NCI-H1694 (cell line): ENCODE measurements around the gene LIPA.
"Not testable (repeated sequence)": the region's sequence is repeated elsewhere in the genome, so short reads cannot be mapped to it uniquely, and the experiment has no call there.

ENCODE experiments used
- DNase-seq: peaks from one replicate; lab custom pipeline; 2025; lab: John Stamatoyannopoulos, UW

Gene LIPA

GRCh38 chr10:89207801-89208551 lies 43.6 kb downstream of the LIPA start:
- DNase-seq: no peak

GRCh38 chr10:89207181-89207800 lies 44.3 kb downstream of the LIPA start, which contains the start of gene CH25H:
Gene CH25H, minus strand, starts transcription at chr10:89207317. Its CDS starts 25 bp downstream, at chr10:89207292.
- DNase-seq: peak; percentile 32

GRCh38 chr10:89206402-89207180 lies 45.0 kb downstream of the LIPA start:
- DNase-seq: peak; percentile 22

- no peak for DNase-seq
Measured at GRCh38 chr10:89204621-89205185, 46.9 kb downstream of the LIPA start.

GRCh38 chr10:89203237-89203636 lies 48.3 kb downstream of the LIPA start:
- DNase-seq: no peak

GRCh38 chr10:89202033-89202425 lies 49.5 kb downstream of the LIPA start:
- no peak for DNase-seq

GRCh38 chr10:89201345-89202032 lies 50.1 kb downstream of the LIPA start:
- DNase-seq: no peak

GRCh38 chr10:89197473-89197872 lies 54.1 kb downstream of the LIPA start:
- DNase-seq: no peak

GRCh38 chr10:89191301-89191700 lies 60.3 kb downstream of the LIPA start:
- DNase-seq: not testable (repeated sequence)

GRCh38 chr10:89189211-89189734 lies 62.3 kb downstream of the LIPA start:
- DNase-seq: no peak

- no peak for DNase-seq
Measured at GRCh38 chr10:89185658-89186057, 65.9 kb downstream of the LIPA start.

- no peak for DNase-seq
Measured at GRCh38 chr10:89184638-89185037, 66.9 kb downstream of the LIPA start.

GRCh38 chr10:89183571-89183970 lies 68.0 kb downstream of the LIPA start:
- no peak for DNase-seq

- no peak for DNase-seq
Measured at GRCh38 chr10:89182894-89183293, 68.7 kb downstream of the LIPA start.

- DNase-seq: no peak
Measured at GRCh38 chr10:89175816-89176215, 75.8 kb downstream of the LIPA start.

- no peak for DNase-seq
Measured at GRCh38 chr10:89173075-89173474, 78.5 kb downstream of the LIPA start.

GRCh38 chr10:89171996-89172395 lies 79.6 kb downstream of the LIPA start:
- DNase-seq: no peak

GRCh38 chr10:89171263-89171872 lies 80.2 kb downstream of the LIPA start:
- DNase-seq: no peak

GRCh38 chr10:89168354-89168900 lies 83.1 kb downstream of the LIPA start:
- DNase-seq: not testable (repeated sequence)

GRCh38 chr10:89167915-89168314 lies 83.7 kb downstream of the LIPA start:
- DNase-seq: no peak

- no peak for DNase-seq
Measured at GRCh38 chr10:89165923-89166322, 85.7 kb downstream of the LIPA start.
